HS-5 (cell line): ENCODE data around the gene ETV4.

Experiments used
- DNase-seq: peaks from one replicate; pipeline ENCODE4 v3.0.0-alpha.2; 2012; ENCODE audit warnings: low read depth

ETV4 gene

GRCh38 chr17:43543771-43544575, 2.2 kb downstream of the ETV4 start:
- no peak for DNase-seq

- DNase-seq, result no peak
These were observed 2.8 kb downstream of the ETV4 start for GRCh38 chr17:43543300-43543699.

- DNase-seq, result no peak
These were observed 3.3 kb downstream of the ETV4 start for GRCh38 chr17:43542859-43543258.

- DNase-seq, result no peak
These were observed 5.1 kb downstream of the ETV4 start for GRCh38 chr17:43540821-43541674.

GRCh38 chr17:43536236-43536992, 9.7 kb downstream of the ETV4 start:
- DNase-seq, result no peak

- no peak for DNase-seq
These were observed 11.2 kb downstream of the ETV4 start for GRCh38 chr17:43534909-43535308.

GRCh38 chr17:43533699-43534098, 12.4 kb downstream of the ETV4 start:
- DNase-seq, result no peak

- DNase-seq, result no peak
These were observed 13.6 kb downstream of the ETV4 start for GRCh38 chr17:43532581-43532980.

- DNase-seq, result no peak
These were observed 14.2 kb downstream of the ETV4 start for GRCh38 chr17:43531955-43532354.

GRCh38 chr17:43531082-43531378, 15.1 kb downstream of the ETV4 start:
- no peak for DNase-seq

GRCh38 chr17:43530288-43531081, 15.7 kb downstream of the ETV4 start:
- DNase-seq, result no peak

GRCh38 chr17:43529947-43530287, 16.2 kb downstream of the ETV4 start:
- no peak for DNase-seq

GRCh38 chr17:43528988-43529814, 16.9 kb downstream of the ETV4 start:
- no peak for DNase-seq

- no peak for DNase-seq
These were observed 17.7 kb downstream of the ETV4 start for GRCh38 chr17:43528319-43528987.

- DNase-seq, result no peak
These were observed 19.1 kb downstream of the ETV4 start for GRCh38 chr17:43526886-43527648.

- DNase-seq, result no peak
These were observed 21.1 kb downstream of the ETV4 start for GRCh38 chr17:43524945-43525575.

- DNase-seq, result no peak
These were observed 24.8 kb downstream of the ETV4 start for GRCh38 chr17:43521389-43521788.

- no peak for DNase-seq
These were observed 28.3 kb downstream of the ETV4 start for GRCh38 chr17:43517615-43518386.
